Activated CD4-positive, alpha-beta T cell treated with anti-CD3 and anti-CD28 coated beads, Interleukin-2, amount 10 ng/mL, durations not matched to agents 7 days and 5 days (primary cell): ENCODE data around the gene HEXIM1. TPM values are rescaled to one million over a fixed set of nuclear protein-coding genes. Genes with fewer than 3 reads are reported as not detected.
A peak's percentile ranks its signal among the peaks of the same experiment; 100 is the strongest.

Source experiments
- CTCF ChIA-PET: fragments of 350-600 bp; sonication (Branson Sonifier 250); formaldehyde crosslinking; loops from one replicate; lab custom pipeline; 2021; ENCODE audit warnings: antibody characterized with exemption; lab: Charles Lee
- POLR2A ChIA-PET: fragments of 350-600 bp; sonication (Branson Sonifier 250); formaldehyde crosslinking; loops from one replicate; lab custom pipeline; 2021; ENCODE audit warnings: antibody characterized with exemption; lab: Charles Lee
- DNase-seq: peaks from one replicate; pipeline ENCODE4 v3.0.0-alpha.2; 2020
- H3K27ac Mint-ChIP-seq: one replicate; pipeline ENCODE4 v1.8.0; 2021; ENCODE audit warnings: mild to moderate bottlenecking, moderate library complexity, mixed read lengths
- H3K27me3 Mint-ChIP-seq: one replicate; pipeline ENCODE4 v1.8.0; 2021; ENCODE audit warnings: mixed read lengths
- H3K36me3 Mint-ChIP-seq: one replicate; pipeline ENCODE4 v1.8.0; 2021; ENCODE audit warnings: low read depth, mixed read lengths
- H3K4me1 Mint-ChIP-seq: one replicate; pipeline ENCODE4 v1.8.0; 2021; ENCODE audit warnings: mixed read lengths
- H3K4me3 Mint-ChIP-seq: one replicate; pipeline ENCODE4 v1.8.0; 2021; ENCODE audit warnings: mild to moderate bottlenecking, moderate library complexity, mixed read lengths
- H3K9me3 Mint-ChIP-seq: one replicate; pipeline ENCODE4 v1.8.0; 2021; ENCODE audit warnings: mixed read lengths
- total RNA-seq, 2 experiments: library from RNA; stranded (reverse); gene quantifications; one replicate each; pipeline ENCODE4 v1.2.3, GENCODE V29; 2021

HEXIM1 gene
- total RNA-seq, 2 experiments from 2014 or later: 30.5 TPM

- peak overlapping the region; percentile 71 for H3K4me3 Mint-ChIP-seq
- no peaks in the 10 kb centered on the region for H3K36me3 Mint-ChIP-seq
- H3K27me3 Mint-ChIP-seq: no peaks in the 10 kb centered on the region
- H3K4me1 Mint-ChIP-seq: peaks cover 24% of the 10 kb centered on the region
- peak overlapping the region; percentile 98 for H3K27ac Mint-ChIP-seq
- H3K9me3 Mint-ChIP-seq: no peaks in the 10 kb centered on the region
- ChIA-PET POLR2A (interaction anchor here (1.0 to 1.2 kb wide), 2 partner anchors 10 to 11 kb away, joined by 3 to 7 read pairs; partner anchors contain the start of gene HEXIM2), CTCF (interaction anchor here (0.5 to 4.3 kb wide), 15 partner anchors 9 to 216 kb away, joined by 3 to 33 read pairs (median 5); partner anchors contain the start of genes ACBD4, HEXIM1, HEXIM2 and PLCD3)
- peak; percentile 66 for DNase-seq
Measured at GRCh38 chr17:45172541-45173286, 24.4 kb downstream of the HEXIM1 start.

DNA sequence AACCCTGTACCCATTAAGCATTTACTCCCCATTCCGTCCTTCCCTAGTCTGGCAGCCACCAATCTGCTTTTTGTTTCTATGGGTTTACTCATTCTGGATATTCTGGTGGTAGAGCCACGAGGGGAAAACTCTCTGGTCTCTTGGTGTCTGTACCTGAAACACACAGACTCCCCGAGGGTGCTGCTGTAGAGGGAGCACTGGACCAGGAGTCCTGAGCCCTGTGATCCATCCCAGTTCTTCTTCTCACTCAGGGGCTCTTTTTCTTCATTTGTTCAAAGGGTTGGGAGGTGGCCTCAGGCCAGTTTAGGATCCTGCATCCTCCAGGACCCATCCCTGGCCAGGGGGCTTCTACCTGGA is 27.5 kb downstream of the HEXIM1 start:
- no peak overlapping the region for H3K27ac Mint-ChIP-seq
- H3K4me3 Mint-ChIP-seq: no peak overlapping the region
- POLR2A ChIA-PET: no interaction called here

GRCh38 chr17:45177563-45177962 is 29.3 kb downstream of the HEXIM1 start:
- POLR2A ChIA-PET: no interaction called here
- H3K4me3 Mint-ChIP-seq: no peak overlapping the region

More for the DNA sequence above, 27.5 kb downstream of the HEXIM1 start:
- Mint-ChIP-seq H3K9me3 (no peaks in the 10 kb centered on the region), H3K27me3 (no peaks in the 10 kb centered on the region), H3K36me3 (no peaks in the 10 kb centered on the region), H3K4me1 (peaks cover 23% of the 10 kb centered on the region)
- no peak for DNase-seq
- CTCF ChIA-PET: interaction anchor here (0.9 to 2.2 kb wide), 4 partner anchors 13 to 56 kb away, joined by 3 to 13 read pairs (median 4); partner anchors contain the start of gene ACBD4

DNA sequence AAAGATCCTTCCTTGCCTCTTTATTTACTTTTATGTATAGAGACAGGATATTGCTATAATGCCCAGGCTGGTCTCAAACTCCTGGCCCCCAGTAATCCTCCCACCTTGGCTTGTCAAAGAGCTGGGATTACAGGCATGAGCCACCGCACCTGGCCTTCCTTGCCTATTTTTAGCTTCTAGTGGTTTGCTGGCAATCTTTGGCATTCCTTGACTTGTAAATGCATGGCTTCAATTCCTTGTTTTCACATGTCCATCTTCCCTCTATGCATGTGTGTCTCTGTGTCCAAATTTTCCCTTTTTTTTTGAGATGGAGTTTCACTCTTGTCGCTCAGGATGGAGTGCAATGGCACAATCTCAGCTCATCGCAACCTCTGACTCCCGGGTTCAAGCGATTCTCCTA is 35.9 kb downstream of the HEXIM1 start:
- CTCF ChIA-PET: interaction anchor here (1.4 to 3.3 kb wide), 3 partner anchors 14 to 49 kb away, joined by 3 to 10 read pairs (median 6); partner anchors contain the start of gene ACBD4
- POLR2A ChIA-PET: no interaction called here
- no peaks in the 10 kb centered on the region for H3K9me3 Mint-ChIP-seq
- H3K36me3 Mint-ChIP-seq: no peaks in the 10 kb centered on the region
- H3K27ac Mint-ChIP-seq: no peak overlapping the region
- no peak overlapping the region for H3K4me3 Mint-ChIP-seq
- no peaks in the 10 kb centered on the region for H3K4me1 Mint-ChIP-seq
- H3K27me3 Mint-ChIP-seq: no peaks in the 10 kb centered on the region
- DNase-seq: no peak

More at GRCh38 chr17:45177563-45177962, 29.3 kb downstream of the HEXIM1 start:
- H3K27ac Mint-ChIP-seq: no peak overlapping the region
- CTCF ChIA-PET: interaction anchor here (1.0 to 2.2 kb wide), 4 partner anchors 17 to 42 kb away, joined by 3 to 13 read pairs (median 4); partner anchors contain the start of gene ACBD4
- no peaks in the 10 kb centered on the region for H3K27me3 Mint-ChIP-seq
- H3K4me1 Mint-ChIP-seq: peaks cover 7% of the 10 kb centered on the region
- no peak for DNase-seq
- no peaks in the 10 kb centered on the region for H3K36me3 Mint-ChIP-seq
- no peaks in the 10 kb centered on the region for H3K9me3 Mint-ChIP-seq

DNA sequence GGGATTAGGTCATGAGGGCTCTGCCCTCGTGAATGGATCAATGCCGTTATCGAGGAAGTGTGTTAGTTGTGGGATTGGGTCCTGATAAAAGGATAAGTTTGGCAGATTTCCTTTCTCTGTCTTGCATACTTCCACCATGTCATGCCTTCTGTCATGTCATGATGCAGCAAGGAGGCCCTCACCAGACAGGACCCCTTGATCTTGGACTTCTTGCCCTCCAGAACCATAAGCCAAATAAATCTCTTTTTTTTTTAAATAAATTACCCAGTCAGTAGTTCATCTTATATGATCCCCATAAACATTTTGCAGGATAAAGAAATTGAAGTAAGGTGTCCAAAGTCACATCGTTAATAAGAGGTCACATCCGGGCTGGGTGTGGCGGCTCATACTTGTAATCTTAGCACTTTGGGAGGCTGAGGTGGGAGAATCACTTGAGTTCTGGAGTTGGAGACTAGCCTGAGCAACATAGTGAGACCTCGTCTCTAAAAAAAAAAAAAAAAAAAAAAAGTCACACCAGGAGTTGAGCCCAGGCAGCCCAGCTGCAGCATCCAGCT is 38.6 kb downstream of the HEXIM1 start:
- no peaks in the 10 kb centered on the region for H3K27me3 Mint-ChIP-seq
- DNase-seq: no peak
- no peak overlapping the region for H3K4me3 Mint-ChIP-seq
- H3K9me3 Mint-ChIP-seq: no peaks in the 10 kb centered on the region
- ChIA-PET CTCF (no interaction called here), POLR2A (no interaction called here)
- H3K27ac Mint-ChIP-seq: no peak overlapping the region
- no peaks in the 10 kb centered on the region for H3K36me3 Mint-ChIP-seq
- no peaks in the 10 kb centered on the region for H3K4me1 Mint-ChIP-seq

DNA sequence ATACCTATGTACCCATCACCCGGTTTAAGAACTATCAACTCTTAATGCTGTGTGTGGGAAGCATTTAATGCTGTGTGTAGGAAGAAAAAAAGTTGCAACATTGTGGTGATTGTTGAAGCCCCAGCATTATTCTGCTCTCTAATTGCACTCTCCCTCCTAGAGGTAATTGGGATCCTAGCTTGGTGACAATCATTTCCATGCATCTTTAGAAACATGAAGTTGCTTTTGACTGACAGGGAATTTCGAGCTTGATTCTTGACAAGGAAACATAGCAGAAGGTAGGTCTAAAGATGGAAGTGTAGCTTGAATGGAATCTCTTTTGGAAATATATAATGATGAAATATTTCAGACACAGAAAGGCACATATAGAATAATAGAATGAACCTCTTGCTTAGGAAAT is 40.7 kb downstream of the HEXIM1 start:
- ChIA-PET POLR2A (no interaction called here), CTCF (interaction anchor here (0.9 to 4.5 kb wide), 4 partner anchors 9 to 53 kb away, joined by 3 to 28 read pairs (median 7); partner anchors contain the start of gene ACBD4)
- Mint-ChIP-seq H3K9me3 (no peaks in the 10 kb centered on the region), H3K4me3 (no peak overlapping the region), H3K36me3 (no peaks in the 10 kb centered on the region), H3K4me1 (no peaks in the 10 kb centered on the region), H3K27ac (no peak overlapping the region), H3K27me3 (no peaks in the 10 kb centered on the region)
- DNase-seq: no peak

DNA sequence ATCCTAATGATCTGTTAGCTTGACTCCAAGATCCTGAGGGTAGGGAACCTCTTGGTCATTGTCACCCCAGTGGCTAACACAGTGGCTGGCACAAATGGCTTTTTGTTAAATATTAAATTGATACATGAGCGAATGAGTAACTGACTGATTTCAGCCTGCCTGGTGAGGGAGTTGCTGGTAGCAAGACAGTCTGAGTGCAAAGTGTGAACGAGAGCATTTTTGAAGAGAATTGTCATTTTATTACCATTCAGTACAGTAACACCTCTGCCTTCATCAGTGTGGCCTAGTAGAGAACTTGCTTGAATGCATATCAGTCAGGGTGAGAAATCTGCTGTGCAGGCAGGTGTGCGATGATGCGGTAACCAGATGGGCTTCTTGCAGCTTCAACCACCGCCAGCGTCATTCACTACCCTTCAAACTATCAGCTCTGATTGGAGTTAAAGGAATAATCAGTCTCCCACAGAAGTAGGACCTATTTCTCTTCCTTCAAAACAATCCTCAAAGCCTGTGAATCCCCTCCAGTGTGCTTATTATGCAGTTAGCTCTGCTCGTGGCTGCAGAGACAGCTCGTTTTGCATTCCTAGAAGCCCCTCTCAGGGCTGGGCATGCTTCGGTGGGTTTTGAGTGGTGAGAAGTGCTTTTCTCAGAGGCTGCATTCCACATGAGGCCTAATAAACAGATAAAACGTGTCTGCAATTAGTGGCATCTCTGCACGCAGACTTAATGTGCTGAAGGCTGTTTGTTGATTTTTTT is 42.4 kb downstream of the HEXIM1 start:
- ChIA-PET CTCF (interaction anchor here (0.7 to 4.5 kb wide), 2 partner anchors 11 to 55 kb away, joined by 3 to 28 read pairs; partner anchors contain the start of gene ACBD4), POLR2A (interaction anchor here (0.6 kb wide), 1 partner anchor 172 kb away, joined by 4 read pairs; no protein-coding TSS in a partner anchor)
- DNase-seq: no peak

GRCh38 chr17:45195424-45195823 is 47.1 kb downstream of the HEXIM1 start:
- Mint-ChIP-seq H3K4me1 (peaks cover 6% of the 10 kb centered on the region), H3K27ac (no peak overlapping the region), H3K9me3 (peaks cover 4% of the 10 kb centered on the region), H3K36me3 (no peaks in the 10 kb centered on the region), H3K27me3 (no peaks in the 10 kb centered on the region), H3K4me3 (no peak overlapping the region)
- DNase-seq: no peak
- ChIA-PET POLR2A (no interaction called here), CTCF (interaction anchor here (0.6 to 4.7 kb wide), 3 partner anchors 20 to 60 kb away, joined by 3 to 105 read pairs (median 7); partner anchors contain the start of genes ACBD4 and HEXIM1)

More for the DNA sequence above, 42.4 kb downstream of the HEXIM1 start:
- Mint-ChIP-seq H3K4me3 (no peak overlapping the region), H3K4me1 (no peaks in the 10 kb centered on the region), H3K27me3 (no peaks in the 10 kb centered on the region), H3K27ac (no peak overlapping the region), H3K9me3 (peaks cover 2% of the 10 kb centered on the region), H3K36me3 (no peaks in the 10 kb centered on the region)

DNA sequence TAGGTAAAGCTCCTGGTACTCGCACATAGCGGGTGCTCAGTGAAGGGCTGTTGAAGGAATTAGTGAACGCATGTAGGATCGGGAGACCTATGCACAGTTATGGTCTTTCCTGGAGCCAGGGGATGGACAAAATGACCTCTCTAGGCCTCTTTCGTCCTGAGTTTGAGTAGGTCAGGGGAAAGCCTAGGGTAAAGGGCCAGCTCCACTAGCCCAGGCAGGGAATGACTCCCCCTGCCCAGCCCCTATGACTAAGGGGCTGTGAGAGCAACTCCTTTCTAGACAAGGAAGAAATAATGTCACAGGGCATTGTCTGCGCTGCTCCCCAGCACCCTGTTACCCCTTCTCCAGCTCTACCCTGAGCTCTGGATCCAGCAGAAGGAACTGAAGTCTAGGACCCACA is 48.8 kb downstream of the HEXIM1 start:
- H3K4me1 Mint-ChIP-seq: peaks cover 6% of the 10 kb centered on the region
- POLR2A ChIA-PET: interaction anchor here (0.6 to 1.4 kb wide), 2 partner anchors 48 to 212 kb away, joined by 4 to 7 read pairs; no protein-coding TSS in a partner anchor
- H3K9me3 Mint-ChIP-seq: peaks cover 4% of the 10 kb centered on the region
- no peak for DNase-seq
- H3K36me3 Mint-ChIP-seq: no peaks in the 10 kb centered on the region
- no peaks in the 10 kb centered on the region for H3K27me3 Mint-ChIP-seq
- CTCF ChIA-PET: interaction anchor here (0.6 to 4.7 kb wide), 37 partner anchors 8 to 274 kb away, joined by 3 to 105 read pairs (median 3); partner anchors contain the start of genes ACBD4, HEXIM1, HEXIM2 and MAP3K14
- no peak overlapping the region for H3K4me3 Mint-ChIP-seq
- H3K27ac Mint-ChIP-seq: no peak overlapping the region

DNA sequence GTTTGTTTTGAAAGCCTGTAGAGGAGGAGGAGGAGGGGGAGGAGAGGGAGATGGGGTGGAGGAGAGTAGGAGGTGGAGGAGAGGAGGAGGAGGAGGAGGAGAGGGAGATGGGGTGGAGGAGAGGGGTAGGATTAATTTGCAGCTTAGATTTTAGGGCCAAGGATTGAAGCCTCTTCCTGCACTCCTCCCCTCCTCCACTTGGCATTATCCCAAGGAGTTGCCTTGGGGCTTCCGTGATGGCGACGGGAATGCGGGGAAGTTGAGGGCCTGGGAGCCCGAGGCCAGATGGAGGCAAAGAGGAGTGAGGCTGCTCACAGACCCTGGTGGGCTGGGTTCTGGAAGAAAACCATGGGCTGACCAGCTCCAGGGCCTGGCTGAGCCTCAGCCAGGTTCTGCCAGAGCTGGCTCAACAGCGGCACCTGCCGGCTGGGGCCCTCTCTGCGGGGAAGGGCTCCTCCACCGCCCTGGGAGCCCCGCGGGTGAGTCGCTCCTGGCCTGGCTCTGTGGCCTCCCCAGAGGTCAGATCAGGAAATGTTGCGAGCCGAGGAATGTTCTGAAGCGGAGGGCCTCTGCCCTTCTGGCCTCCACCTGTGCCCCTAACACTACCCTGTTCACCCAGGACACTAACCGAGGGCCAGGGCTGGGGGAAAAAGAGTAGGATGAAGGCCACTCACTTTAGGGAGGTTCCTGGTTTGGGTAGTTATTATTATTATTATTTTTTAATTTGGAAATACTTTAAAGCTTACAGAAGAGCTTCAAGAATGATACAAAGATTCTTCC is 49.5 kb downstream of the HEXIM1 start:
- H3K4me1 Mint-ChIP-seq: peaks cover 6% of the 10 kb centered on the region
- H3K36me3 Mint-ChIP-seq: no peaks in the 10 kb centered on the region
- no peaks in the 10 kb centered on the region for H3K27me3 Mint-ChIP-seq
- POLR2A ChIA-PET: interaction anchor here (0.6 to 1.4 kb wide), 3 partner anchors 48 to 211 kb away, joined by 3 to 7 read pairs (median 4); no protein-coding TSS in a partner anchor
- peak overlapping the region; percentile 57 for H3K27ac Mint-ChIP-seq
- DNase-seq: peak; percentile 88
- CTCF ChIA-PET: interaction anchor here (0.6 to 4.7 kb wide), 40 partner anchors 8 to 274 kb away, joined by 3 to 105 read pairs (median 3); partner anchors contain the start of genes ACBD4, HEXIM1, HEXIM2 and MAP3K14
- no peak overlapping the region for H3K4me3 Mint-ChIP-seq
- H3K9me3 Mint-ChIP-seq: peaks cover 4% of the 10 kb centered on the region

DNA sequence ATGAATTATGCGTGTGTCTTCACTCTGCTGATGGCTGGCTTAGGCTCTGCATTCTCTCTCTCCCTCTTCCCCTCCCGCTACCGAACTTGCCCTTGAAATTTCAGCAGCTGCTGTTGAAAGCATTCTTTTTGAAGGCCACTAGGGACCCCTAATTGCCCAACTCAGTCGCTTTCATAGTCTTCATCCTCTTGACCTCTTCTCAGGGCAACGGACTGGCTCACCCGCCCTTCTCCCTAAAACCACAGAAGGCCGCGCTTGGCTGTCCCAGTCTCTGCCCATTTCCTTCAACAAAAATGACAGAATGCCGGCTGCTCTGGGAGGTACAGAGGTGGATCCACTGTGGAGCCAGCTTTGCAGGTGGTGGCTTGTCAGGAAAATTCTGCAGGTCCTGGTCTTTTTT is 52.4 kb downstream of the HEXIM1 start:
- Mint-ChIP-seq H3K36me3 (no peaks in the 10 kb centered on the region), H3K9me3 (peaks cover 2% of the 10 kb centered on the region), H3K27me3 (no peaks in the 10 kb centered on the region), H3K27ac (no peak overlapping the region), H3K4me1 (peaks cover 10% of the 10 kb centered on the region), H3K4me3 (no peak overlapping the region)
- no peak for DNase-seq
- POLR2A ChIA-PET: no interaction called here
- CTCF ChIA-PET: interaction anchor here (1.4 to 4.8 kb wide), 2 partner anchors 52 to 65 kb away, joined by 11 to 33 read pairs; partner anchors contain the start of genes ACBD4 and HEXIM1
